ENCODE measurements around the gene NUP214.

- TF ChIP-seq CTCF (IDR thresholded peaks at IDR 0.05; ENCODE audit: low read depth, low read length), result no peak
- TF ChIP-seq EZH2phosphoT487 (IDR thresholded peaks at IDR 0.05; ENCODE audit: low read depth), result no peak
Observed at GRCh38 chr9:131278702-131279111, 153.3 kb downstream of the NUP214 start.
